HL-60/S4 treated with phorbol 12-myristate 13-acetate at 8.2 ng/mL for 4 days and 3 days (cell line): ENCODE measurements around the gene MTA3.
"Not testable (repeated sequence)": the region's sequence is repeated elsewhere in the genome, so short reads cannot be mapped to it uniquely, and the experiment has no call there.

Source experiments
- in situ Hi-C: fragments of 300-500 bp; cut with MboI; formaldehyde crosslinking; loops from 2 replicates; pipeline ENCODE4 v1.15.0; 2022; ENCODE audit warnings: low sequenced_read_pairs

MTA3 gene

DNA sequence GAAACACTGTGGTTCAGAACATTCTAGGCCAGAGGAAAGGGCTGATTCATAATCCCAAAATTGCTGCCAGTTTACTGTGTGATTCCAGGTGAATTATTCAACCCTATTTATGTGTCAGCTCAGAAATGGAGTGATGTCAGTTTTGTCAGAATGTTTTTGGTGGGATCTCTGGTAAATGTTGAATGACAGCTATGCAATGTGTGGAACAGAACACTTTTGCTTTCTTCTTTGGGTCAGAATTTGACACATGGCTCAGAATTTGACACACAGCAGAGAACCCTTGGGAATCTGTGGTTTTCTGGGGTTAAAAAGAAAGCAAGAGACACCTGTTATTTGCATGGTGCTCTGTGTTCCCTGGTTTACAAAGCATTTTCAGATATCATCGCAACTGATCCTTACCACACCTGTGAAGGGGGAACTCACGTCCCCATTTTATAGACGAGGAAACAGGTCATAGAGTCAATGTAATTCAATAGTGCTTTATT is 1.6 kb upstream of the MTA3 start:
- in situ Hi-C loops, result no loop called here

DNA sequence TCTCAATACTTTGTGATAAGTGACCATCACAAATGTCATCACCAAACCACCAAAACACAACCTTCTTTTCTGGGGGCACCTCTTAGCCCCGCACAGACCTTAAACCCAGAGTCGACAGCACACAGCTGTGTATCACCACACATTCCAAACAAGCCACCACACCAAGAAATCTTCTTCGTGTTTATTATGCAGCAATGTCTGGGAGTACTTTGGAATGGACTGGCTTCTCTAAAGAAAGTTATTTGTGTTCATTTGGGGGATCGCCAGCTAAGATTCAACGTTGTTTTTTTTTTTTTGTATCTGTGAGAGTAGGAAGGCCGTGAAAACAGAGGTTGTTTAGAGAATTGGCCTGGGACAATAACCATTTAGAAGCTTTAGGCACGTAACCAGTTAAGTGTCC is 1.1 kb upstream of the MTA3 start:
- in situ Hi-C loops, result no loop called here

DNA sequence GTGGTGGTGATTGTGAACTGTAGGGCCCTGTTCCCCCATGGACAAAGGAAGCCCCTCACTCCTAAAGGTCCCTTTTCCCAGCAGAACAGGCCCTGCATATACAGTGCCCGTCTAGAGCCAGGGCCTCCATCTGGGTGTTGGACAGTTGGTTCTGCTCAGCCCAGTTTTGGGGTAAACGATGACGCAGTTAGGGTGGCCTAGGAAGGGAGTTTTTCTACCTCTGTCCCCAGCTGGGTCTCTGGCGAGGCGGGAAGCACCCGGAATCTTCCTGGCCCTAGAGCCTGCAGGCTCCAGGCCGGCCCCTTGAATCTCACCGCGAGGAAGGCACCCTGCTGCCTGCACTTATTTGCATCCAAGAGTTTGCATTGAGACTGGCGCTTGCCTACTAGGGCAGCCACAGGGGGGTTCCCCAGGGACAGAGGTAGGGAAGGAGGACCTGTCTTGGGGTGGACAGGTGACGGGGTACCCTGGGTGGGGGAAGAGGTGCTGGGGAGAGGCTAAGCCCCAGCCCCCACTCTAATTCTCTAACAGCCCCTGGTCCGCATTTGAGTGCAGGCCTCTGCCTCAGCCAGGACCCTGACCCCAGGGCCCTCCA is 529 bp upstream of the MTA3 start:
- in situ Hi-C loops, result no loop called here

DNA sequence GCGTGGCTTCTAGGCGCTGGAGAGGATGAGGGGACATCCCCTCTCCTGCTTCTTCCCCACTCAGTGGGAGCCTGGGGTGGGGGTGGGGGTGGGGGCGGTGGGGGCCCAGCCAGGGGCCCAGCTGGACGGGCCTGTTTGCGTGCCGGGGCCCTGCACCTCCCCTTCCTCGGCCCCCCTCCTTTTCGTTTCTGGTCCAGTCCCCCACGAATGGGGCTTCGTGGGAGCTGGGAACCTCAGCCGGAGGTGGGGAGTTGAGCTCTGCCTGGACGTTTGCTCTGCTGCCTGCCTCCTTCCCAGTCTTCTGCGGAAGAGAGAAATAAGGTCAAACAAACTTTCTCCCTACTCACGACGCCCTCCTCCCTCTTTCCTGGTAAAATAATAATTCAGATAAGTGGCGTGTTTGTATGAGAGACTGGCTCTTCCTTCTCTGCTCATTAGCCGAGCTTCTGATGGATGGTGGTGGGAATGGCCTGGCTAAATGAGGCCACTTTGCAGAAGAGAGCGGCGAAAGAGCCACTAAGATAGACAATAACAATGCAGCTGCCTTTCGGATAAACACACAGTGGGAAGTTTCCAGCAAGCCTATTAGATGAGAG is 782 bp downstream of the MTA3 start:
- in situ Hi-C loops, result no loop called here

DNA sequence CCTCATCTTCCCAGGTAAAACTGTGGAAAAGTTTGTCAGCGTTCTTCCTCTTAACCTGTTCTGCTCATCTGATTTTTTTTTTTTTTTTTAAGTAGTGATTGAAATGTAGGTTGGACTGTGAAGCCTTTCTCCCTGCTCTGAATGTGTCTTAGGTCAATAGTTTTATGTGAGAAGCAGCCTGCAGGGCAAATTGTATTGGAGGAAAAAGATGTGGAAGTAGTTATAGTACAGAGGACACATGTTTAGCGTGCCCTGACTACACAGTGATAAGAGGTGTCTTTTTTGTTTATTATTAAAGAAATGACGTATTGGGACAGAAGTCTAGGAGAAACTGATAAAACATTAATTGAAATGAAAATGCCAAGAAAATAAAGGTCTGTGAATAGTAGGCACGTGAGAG is 1.5 kb downstream of the MTA3 start:
- in situ Hi-C loops, result no loop called here

- in situ Hi-C loops, result no loop called here
These were observed 4.1 kb downstream of the MTA3 start for GRCh38 chr2:42572297-42573081.

DNA sequence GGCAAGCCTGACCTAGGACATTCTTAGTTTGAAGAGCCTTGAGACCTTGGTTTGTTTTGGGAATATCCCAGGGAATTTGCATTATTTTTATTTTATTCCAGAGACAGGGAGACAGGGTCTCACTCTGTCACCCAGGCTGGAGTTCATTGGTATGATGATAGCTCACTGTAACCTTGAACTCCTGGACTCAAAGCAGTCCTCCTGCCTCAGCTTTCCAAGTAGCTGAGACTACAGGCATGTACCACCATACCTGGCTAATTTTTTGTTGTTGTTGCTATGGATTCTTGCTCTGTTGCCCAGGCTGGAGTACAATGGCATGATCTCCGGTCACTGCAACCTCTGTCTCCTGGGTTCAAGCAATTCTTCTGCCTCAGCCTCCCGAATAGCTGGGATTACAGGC is 4.8 kb downstream of the MTA3 start:
- in situ Hi-C loops, result no loop called here

- in situ Hi-C loops, result no loop called here
These were observed 7.1 kb downstream of the MTA3 start for GRCh38 chr2:42575458-42576064.

DNA sequence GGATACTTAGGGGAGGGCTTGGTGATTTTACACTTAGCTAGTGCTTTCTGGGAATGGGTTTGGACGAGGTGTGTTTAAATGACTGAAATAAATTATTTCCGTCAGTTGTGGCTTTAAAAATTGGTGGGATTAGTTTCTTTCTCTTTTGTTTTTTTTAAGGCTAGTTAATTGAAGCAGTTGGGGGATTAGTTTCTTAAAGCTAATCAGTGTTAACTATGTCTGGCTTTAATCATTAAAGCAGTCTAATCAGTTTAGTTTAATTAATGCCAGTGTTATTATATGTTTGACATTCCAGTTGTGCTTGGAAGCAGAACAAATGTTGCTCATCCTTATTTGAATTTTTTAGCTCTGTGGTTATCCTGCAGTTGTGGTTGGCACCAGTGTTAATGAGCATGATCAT is 10.2 kb downstream of the MTA3 start:
- in situ Hi-C loops, result no loop called here

GRCh38 chr2:42581257-42581656 is 12.8 kb downstream of the MTA3 start:
- in situ Hi-C loops, result no loop called here

- in situ Hi-C loops, result not testable (repeated sequence)
These were observed 16.2 kb downstream of the MTA3 start for GRCh38 chr2:42584628-42585027.

GRCh38 chr2:42585779-42586178 is 17.3 kb downstream of the MTA3 start:
- in situ Hi-C loops, result no loop called here

DNA sequence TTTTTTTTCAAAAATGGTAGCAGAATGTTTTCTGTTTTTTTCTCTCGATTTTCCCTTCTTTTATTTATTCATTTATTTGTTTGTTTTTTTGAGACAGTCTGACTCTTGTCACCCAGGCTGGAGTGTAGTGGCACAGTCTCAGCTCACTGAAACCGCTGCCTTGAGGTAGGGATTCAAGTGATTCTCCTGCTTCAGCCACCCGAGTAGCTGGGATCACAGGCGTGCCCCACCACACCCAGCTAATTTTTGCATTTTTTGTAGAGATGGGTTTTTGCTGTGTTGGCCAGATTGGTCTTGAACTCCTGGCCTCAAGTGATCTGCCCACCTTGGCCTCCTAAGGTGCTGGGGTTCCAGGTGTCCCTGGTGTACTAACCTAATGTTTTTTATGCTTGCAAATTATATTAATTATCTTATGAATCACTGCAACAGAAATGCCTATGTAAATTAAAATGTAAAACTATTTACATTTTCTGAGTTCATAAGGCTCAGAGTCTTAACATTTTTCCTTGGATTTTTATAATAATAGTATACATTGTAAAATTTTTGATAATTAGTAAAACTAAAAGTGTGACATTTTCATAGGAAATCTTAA is 19.2 kb downstream of the MTA3 start:
- in situ Hi-C loops, result no loop called here

- in situ Hi-C loops, result no loop called here
These were observed 19.7 kb downstream of the MTA3 start for GRCh38 chr2:42588121-42588520.

- in situ Hi-C loops, result no loop called here
These were observed 21.7 kb downstream of the MTA3 start for GRCh38 chr2:42590176-42590575.

DNA sequence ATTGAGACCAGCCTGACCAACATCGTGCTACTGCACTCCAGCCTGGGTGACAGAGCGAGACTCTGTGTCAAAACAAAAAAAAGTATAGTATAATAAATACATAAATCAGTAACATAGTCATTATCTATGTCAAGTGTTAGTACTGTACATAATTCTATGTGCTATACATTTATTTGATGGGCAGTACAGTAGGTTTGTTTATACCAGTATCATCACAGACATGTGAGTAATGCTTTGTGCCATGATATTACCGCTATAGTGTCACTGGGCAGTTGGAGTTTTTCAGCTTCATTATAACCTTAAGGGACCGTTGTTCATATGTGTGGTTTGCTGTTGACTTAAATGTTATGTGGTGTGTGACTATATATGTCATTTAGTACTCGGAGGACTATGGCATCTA is 24.9 kb downstream of the MTA3 start:
- in situ Hi-C loops, result no loop called here

GRCh38 chr2:42598656-42599055 is 30.2 kb downstream of the MTA3 start:
- in situ Hi-C loops, result no loop called here

- in situ Hi-C loops, result no loop called here
These were observed 32.6 kb downstream of the MTA3 start for GRCh38 chr2:42601076-42601475.

GRCh38 chr2:42602218-42602875 is 33.9 kb downstream of the MTA3 start:
- in situ Hi-C loops, result no loop called here

DNA sequence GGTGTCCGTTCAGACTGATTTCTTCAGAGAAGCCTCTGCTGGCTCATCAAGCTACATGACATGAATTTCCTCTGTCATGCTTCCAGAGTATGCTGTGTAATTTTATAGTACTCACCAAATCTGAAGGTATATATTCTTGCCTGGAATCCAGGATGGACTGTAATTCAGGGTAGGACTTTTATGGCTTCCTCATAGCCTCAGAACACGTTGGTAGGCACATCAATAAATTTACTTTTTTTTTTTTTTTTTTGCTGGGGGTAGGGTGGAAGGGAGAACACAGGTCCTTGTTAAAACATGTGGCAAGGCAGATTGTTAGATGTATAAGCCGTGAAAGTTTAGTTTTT is 34.4 kb downstream of the MTA3 start:
- in situ Hi-C loops, result no loop called here

DNA sequence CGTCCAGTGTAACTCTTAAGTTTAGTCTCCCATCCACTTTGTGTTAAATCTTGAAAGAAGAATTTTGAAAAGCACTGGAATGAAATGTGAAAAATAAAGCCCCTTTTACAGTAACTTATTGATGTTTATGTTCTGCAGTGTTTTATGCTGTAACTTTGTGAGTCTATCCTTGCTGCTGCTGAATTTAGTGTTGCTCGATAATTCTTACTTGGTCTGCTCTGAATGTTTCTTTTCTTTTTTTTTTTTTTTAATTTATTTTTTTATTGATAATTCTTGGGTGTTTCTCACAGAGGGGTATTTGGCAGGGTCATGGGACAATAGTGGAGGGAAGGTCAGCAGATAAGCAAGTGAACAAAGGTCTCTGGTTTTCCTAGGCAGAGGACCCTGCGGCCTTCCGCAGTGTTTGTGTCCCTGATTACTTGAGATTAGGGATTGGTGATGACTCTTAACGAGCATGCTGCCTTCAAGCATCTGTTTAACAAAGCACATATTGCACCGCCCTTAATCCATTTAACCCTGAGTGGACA is 36.0 kb downstream of the MTA3 start:
- in situ Hi-C loops, result not testable (repeated sequence)
